HepG2 (cell line): ENCODE data around the gene RECK.

Experiments
- NKX3-1 ChIP-seq: sonication (generic); formaldehyde crosslinking; IDR thresholded peaks from 2 replicates; pipeline ENCODE4 v1.5.0; 2020; ENCODE audit warnings: missing genetic modification reagents
- TF ChIP-seq, protein P1 (sequence below): sonication (generic); formaldehyde crosslinking; conservative IDR thresholded peaks from 2 replicates; pipeline ENCODE4 v1.5.0; 2020; ENCODE audit warnings: missing genetic modification reagents

DNA sequence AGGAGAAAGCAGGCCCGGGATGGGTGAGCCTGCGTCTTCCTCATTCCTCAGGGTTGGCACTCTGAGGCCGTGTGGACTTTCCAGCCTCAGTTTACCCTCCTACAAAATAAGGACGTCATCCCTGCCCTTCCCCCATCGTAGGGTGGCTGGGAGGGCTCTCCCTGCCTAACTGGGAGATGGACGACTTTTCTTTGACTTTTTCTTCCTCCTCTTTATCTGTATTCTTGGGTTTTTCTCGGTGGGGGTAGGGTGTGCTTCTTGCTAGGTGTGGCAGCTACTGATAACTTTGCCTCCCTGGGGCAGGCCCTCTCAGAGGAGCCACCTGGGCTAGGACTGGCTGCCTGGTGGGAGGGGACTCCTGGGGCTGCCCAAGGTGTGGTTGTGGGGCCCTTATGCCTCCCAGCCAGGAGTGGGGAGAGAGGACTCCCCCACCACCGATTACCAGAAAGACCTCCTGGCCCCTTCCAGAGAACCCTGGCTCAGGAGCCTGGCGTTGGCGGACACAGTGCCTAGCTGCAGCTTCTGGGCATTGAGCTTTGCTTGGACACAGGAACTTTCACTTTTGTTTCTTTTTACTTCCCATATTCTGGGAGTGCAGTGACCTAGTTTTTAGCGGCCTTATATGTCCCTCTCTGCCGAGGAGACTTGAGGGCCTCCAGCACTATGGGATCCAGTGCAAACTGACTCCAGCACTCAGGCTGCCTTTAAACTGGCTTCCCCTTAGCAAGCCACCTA is 106.0 kb downstream of the RECK start:
- TF ChIP-seq, protein P1, sequence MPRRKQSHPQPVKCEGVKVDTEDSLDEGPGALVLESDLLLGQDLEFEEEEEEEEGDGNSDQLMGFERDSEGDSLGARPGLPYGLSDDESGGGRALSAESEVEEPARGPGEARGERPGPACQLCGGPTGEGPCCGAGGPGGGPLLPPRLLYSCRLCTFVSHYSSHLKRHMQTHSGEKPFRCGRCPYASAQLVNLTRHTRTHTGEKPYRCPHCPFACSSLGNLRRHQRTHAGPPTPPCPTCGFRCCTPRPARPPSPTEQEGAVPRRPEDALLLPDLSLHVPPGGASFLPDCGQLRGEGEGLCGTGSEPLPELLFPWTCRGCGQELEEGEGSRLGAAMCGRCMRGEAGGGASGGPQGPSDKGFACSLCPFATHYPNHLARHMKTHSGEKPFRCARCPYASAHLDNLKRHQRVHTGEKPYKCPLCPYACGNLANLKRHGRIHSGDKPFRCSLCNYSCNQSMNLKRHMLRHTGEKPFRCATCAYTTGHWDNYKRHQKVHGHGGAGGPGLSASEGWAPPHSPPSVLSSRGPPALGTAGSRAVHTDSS (CRISPR knock-in tag), result no peak
- TF ChIP-seq NKX3-1 (CRISPR knock-in tag), result no peak
